CD14-positive monocyte (primary cell): ENCODE data around the gene ZCCHC12. TPM values are rescaled to one million over a fixed set of nuclear protein-coding genes. Genes with fewer than 3 reads are reported as not detected.

Experiments used
- DNase-seq, 3 donors: peaks; one replicate each; pipeline ENCODE4 v3.0.0-alpha.2; 2011 to 2022
- H2AFZ ChIP-seq: 2 replicates; pipeline ENCODE4 v1.6.0; 2012; ENCODE audit warnings: mild to moderate bottlenecking, low read depth, low read length, inconsistent platforms; ENCODE audit not compliant: insufficient read depth, poor library complexity, severe bottlenecking
- H3K27ac ChIP-seq, 2 donors: 1 replicate in 1 of 2; 2 replicates in 1 of 2; pipeline ENCODE4 v1.5.1; 2012 to 2013; ENCODE audit warnings: low read length in 2 of 2, control low read depth in 1 of 2, inconsistent platforms in 1 of 2, low read depth in 1 of 2, mild to moderate bottlenecking in 1 of 2
- H3K27me3 ChIP-seq, 2 donors: one replicate each; pipeline versions ENCODE4 v1.6.0 to v1.6.1; 2011 to 2013; ENCODE audit warnings: low read length in 2 of 2; ENCODE audit not compliant: control insufficient read depth in 2 of 2, insufficient read depth in 2 of 2
- H3K36me3 ChIP-seq, 2 donors: replicated peaks in 1 of 2; 1 replicate in 1 of 2; 2 replicates in 1 of 2; pipeline versions ENCODE4 v1.5.1 to v1.6.1; 2012 to 2013; ENCODE audit warnings: low read length in 2 of 2, control low read depth in 1 of 2, inconsistent platforms in 1 of 2, mild to moderate bottlenecking in 1 of 2; ENCODE audit not compliant: insufficient read depth in 2 of 2, control insufficient read depth in 1 of 2
- H3K4me1 ChIP-seq, 2 donors: 1 replicate in 1 of 2; 2 replicates in 1 of 2; pipeline versions ENCODE4 v1.5.1 to v1.6.1; 2012 to 2013; ENCODE audit warnings: low read length in 2 of 2, control low read depth in 1 of 2, inconsistent platforms in 1 of 2, mild to moderate bottlenecking in 1 of 2, moderate library complexity in 1 of 2; ENCODE audit not compliant: insufficient read depth in 2 of 2, control insufficient read depth in 1 of 2
- H3K4me2 ChIP-seq: replicated peaks from 2 replicates; pipeline ENCODE3; 2012; ENCODE audit warnings: low read length, moderate library complexity, mild to moderate bottlenecking; ENCODE audit not compliant: poor library complexity, severe bottlenecking; ENCODE audit errors: extremely low read depth
- H3K4me3 ChIP-seq, 3 experiments: fragments of 200-600 bp in 1 of 3; sonication (generic) in 1 of 3; replicated peaks in 1 of 3; 1 replicate in 2 of 3; 2 replicates in 1 of 3; pipeline ENCODE4 v1.5.1; 2011 to 2013; ENCODE audit warnings: low read length in 3 of 3, mild to moderate bottlenecking in 3 of 3, control low read depth in 2 of 3, low read depth in 2 of 3, inconsistent platforms in 1 of 3, moderate library complexity in 1 of 3
- H3K79me2 ChIP-seq: 2 replicates; pipeline ENCODE4 v1.6.0; 2012; ENCODE audit warnings: mild to moderate bottlenecking, control low read depth, inconsistent platforms, low read length, moderate library complexity; ENCODE audit not compliant: insufficient read depth
- H3K9ac ChIP-seq: 2 replicates; pipeline ENCODE4 v1.6.0; 2017; ENCODE audit warnings: low read length, mild to moderate bottlenecking; ENCODE audit not compliant: insufficient read depth, poor library complexity, severe bottlenecking
- H3K9me3 ChIP-seq, 2 donors: replicated peaks in 1 of 2; 1 replicate in 1 of 2; 2 replicates in 1 of 2; pipeline versions ENCODE4 v1.5.1 to v1.6.1; 2012 to 2013; ENCODE audit warnings: low read length in 2 of 2, control low read depth in 1 of 2; ENCODE audit not compliant: control insufficient read depth in 1 of 2, insufficient read depth in 1 of 2
- H4K20me1 ChIP-seq: 2 replicates; pipeline ENCODE4 v1.6.0; 2012; ENCODE audit warnings: mild to moderate bottlenecking, low read length, control low read depth, moderate library complexity; ENCODE audit not compliant: insufficient read depth
- H3K27ac Mint-ChIP-seq, 7 donors: one replicate each; pipeline ENCODE4 v1.8.0; 2020; ENCODE audit warnings: mild to moderate bottlenecking in 7 of 7, mixed read lengths in 7 of 7, moderate library complexity in 6 of 7, inconsistent platforms in 2 of 7
- H3K27me3 Mint-ChIP-seq, 3 donors: one replicate each; pipeline ENCODE4 v1.8.0; 2021 to 2022; ENCODE audit warnings: low read depth in 3 of 3, mild to moderate bottlenecking in 3 of 3, mixed read lengths in 3 of 3, moderate library complexity in 3 of 3, inconsistent platforms in 1 of 3
- H3K36me3 Mint-ChIP-seq, 2 donors: one replicate each; pipeline ENCODE4 v1.8.0; 2020; ENCODE audit warnings: mixed read lengths in 2 of 2, inconsistent platforms in 1 of 2, mild to moderate bottlenecking in 1 of 2
- H3K4me1 Mint-ChIP-seq: one replicate; pipeline ENCODE4 v1.8.0; 2020; ENCODE audit warnings: mild to moderate bottlenecking, mixed read lengths
- H3K4me3 Mint-ChIP-seq, 2 donors: one replicate each; pipeline ENCODE4 v1.8.0; 2020; ENCODE audit warnings: mild to moderate bottlenecking in 2 of 2, mixed read lengths in 2 of 2, moderate library complexity in 1 of 2
- H3K9me3 Mint-ChIP-seq, 7 donors: one replicate each; pipeline ENCODE4 v1.8.0; 2020 to 2022; ENCODE audit warnings: mixed read lengths in 7 of 7, mild to moderate bottlenecking in 6 of 7, moderate library complexity in 6 of 7, inconsistent platforms in 2 of 7
- CTCF ChIP-seq: fragments of 200-600 bp; IDR thresholded peaks from one replicate; pipeline ENCODE4 v1.8.0; 2022; ENCODE audit warnings: antibody characterized with exemption, mild to moderate bottlenecking
- WGBS: methylation state at CpG from one replicate; pipeline ENCODE4 v1.1.5; 2013; ENCODE audit warnings: missing lambda C conversion rate; ENCODE audit not compliant: insufficient coverage; 5-methylcytosine and 5-hydroxymethylcytosine counted together
- intact Hi-C, 2 donors: fragments of 100-400 bp; cut with micrococcal nuclease; formaldehyde crosslinking; loops; one replicate each; pipeline versions ENCODE4 v1.15.0 to v1.15.1; 2023
- polyA plus RNA-seq, 3 donors: library from polyadenylated mRNA; depleted of rRNA in 1 of 3; unstranded in 2 of 3; stranded (reverse) in 1 of 3; fragments of 300-500 nt in 2 of 3; fragments of >200 nt in 1 of 3; fragmentation: Illumina TruSeq in 2 of 3; gene quantifications; 1 replicate in 2 of 3; 2 replicates in 1 of 3; pipeline ENCODE4 v1.2.3, GENCODE V29; 2012 to 2021

The ZCCHC12 gene
- polyA plus RNA-seq, 3 donors, result 0.04 TPM; not detected in 2

GRCh38 chrX:118867251-118867650 is 43.6 kb downstream of the ZCCHC12 start:
- peaks cover 0 to 11% (median 7%) of the 10 kb centered on the region in 3 donors for H3K27me3 Mint-ChIP-seq
- H3K4me1 Mint-ChIP-seq, result no peaks in the 10 kb centered on the region
- no peak overlapping the region for H3K4me3 Mint-ChIP-seq
- H3K9me3 Mint-ChIP-seq, result peaks cover 0 to 5% (median 0%) of the 10 kb centered on the region in 7 donors
- no peak overlapping the region for H2AFZ ChIP-seq
- no peaks in the 10 kb centered on the region for H3K36me3 Mint-ChIP-seq
- no peak for DNase-seq
- no peak overlapping the region for H3K27ac Mint-ChIP-seq
- H3K27ac ChIP-seq, result no peak overlapping the region
- H3K9me3 ChIP-seq, result no peaks in the 10 kb centered on the region
- no peak overlapping the region for H3K9ac ChIP-seq
- intact Hi-C loops, result no loop called here
- H3K4me3 ChIP-seq, result no peak overlapping the region
- no peak for TF ChIP-seq CTCF
- H3K36me3 ChIP-seq, result no peaks in the 10 kb centered on the region
- no peaks in the 10 kb centered on the region for H4K20me1 ChIP-seq
- H3K4me2 ChIP-seq, result no peak overlapping the region
- H3K27me3 ChIP-seq, result no peaks in the 10 kb centered on the region
- H3K79me2 ChIP-seq, result no peaks in the 10 kb centered on the region
- WGBS, result no CpG with 5 or more reads among the region's 3 CpGs
- H3K4me1 ChIP-seq, result no peaks in the 10 kb centered on the region

GRCh38 chrX:118872102-118872566 is 48.5 kb downstream of the ZCCHC12 start:
- no peak for TF ChIP-seq CTCF
- WGBS, result 33% methylated on average over 3 of the region's 4 CpGs
- Histone ChIP-seq H3K9me3 (no peaks in the 10 kb centered on the region), H3K4me2 (no peak overlapping the region), H3K4me3 (no peak overlapping the region), H4K20me1 (no peaks in the 10 kb centered on the region), H3K4me1 (no peaks in the 10 kb centered on the region), H3K27ac (no peak overlapping the region), H3K9ac (no peak overlapping the region), H3K27me3 (no peaks in the 10 kb centered on the region), H3K36me3 (no peaks in the 10 kb centered on the region), H3K79me2 (no peaks in the 10 kb centered on the region), H2AFZ (no peak overlapping the region)
- Mint-ChIP-seq H3K27me3 (peaks cover 0 to 6% (median 3%) of the 10 kb centered on the region in 3 donors), H3K27ac (no peak overlapping the region), H3K36me3 (no peaks in the 10 kb centered on the region), H3K9me3 (peaks cover 0 to 7% (median 2%) of the 10 kb centered on the region in 7 donors), H3K4me1 (no peaks in the 10 kb centered on the region), H3K4me3 (no peak overlapping the region)
- intact Hi-C loops, result no loop called here
- DNase-seq, result no peak

Other genes starting within 250 kb of the ZCCHC12 start
- 10 to 100 TPM; 48.8 to 74.6 (median 72.6) TPM for gene IL13RA1, start 96.2 kb upstream of the ZCCHC12 start, polyA plus RNA-seq
- 1 to 10 TPM; 1.2 to 4.9 (median 1.6) TPM for gene LONRF3, start 150.8 kb downstream of the ZCCHC12 start, polyA plus RNA-seq
- not detected for gene CT47C1, start 249.2 kb downstream of the ZCCHC12 start, polyA plus RNA-seq